ENCODE results near the gene CNTNAP5.

CNTNAP5 gene

GRCh38 chr2:124161542-124161941, 136.5 kb downstream of the CNTNAP5 start:
- DNase-seq: no peak

- no peak for DNase-seq
These were observed 137.2 kb downstream of the CNTNAP5 start for GRCh38 chr2:124162256-124162655.

- peak; percentile 45 for DNase-seq
These were observed 138.8 kb downstream of the CNTNAP5 start for GRCh38 chr2:124163840-124164239.

- no peak for DNase-seq
These were observed 140.6 kb downstream of the CNTNAP5 start for GRCh38 chr2:124165698-124166097.

GRCh38 chr2:124171472-124172063, 146.5 kb downstream of the CNTNAP5 start:
- DNase-seq: no peak

- no peak for DNase-seq
These were observed 153.6 kb downstream of the CNTNAP5 start for GRCh38 chr2:124178719-124179118.

- DNase-seq: no peak
These were observed 155.5 kb downstream of the CNTNAP5 start for GRCh38 chr2:124180635-124181034.

GRCh38 chr2:124186801-124187200, 161.7 kb downstream of the CNTNAP5 start:
- no peak for DNase-seq

- no peak for DNase-seq
These were observed 162.9 kb downstream of the CNTNAP5 start for GRCh38 chr2:124187948-124188347.

GRCh38 chr2:124193706-124194105, 168.6 kb downstream of the CNTNAP5 start:
- DNase-seq: no peak

GRCh38 chr2:124201713-124202112, 176.6 kb downstream of the CNTNAP5 start:
- peak; percentile 50 for DNase-seq

GRCh38 chr2:124209441-124209840, 184.4 kb downstream of the CNTNAP5 start:
- DNase-seq: no peak

- no peak for DNase-seq
These were observed 186.4 kb downstream of the CNTNAP5 start for GRCh38 chr2:124211461-124211860.

GRCh38 chr2:124213977-124214587, 189.0 kb downstream of the CNTNAP5 start:
- DNase-seq: no peak

- DNase-seq: no peak
These were observed 221.1 kb downstream of the CNTNAP5 start for GRCh38 chr2:124246170-124246569.

- no peak for DNase-seq
These were observed 223.3 kb downstream of the CNTNAP5 start for GRCh38 chr2:124248386-124248785.

- DNase-seq: no peak
These were observed 225.3 kb downstream of the CNTNAP5 start for GRCh38 chr2:124250433-124250832.

GRCh38 chr2:124254621-124255020, 229.5 kb downstream of the CNTNAP5 start:
- peak; percentile 92 for DNase-seq

GRCh38 chr2:124257120-124257519, 232.0 kb downstream of the CNTNAP5 start:
- no peak for DNase-seq

- DNase-seq: peak; percentile 95
These were observed 233.2 kb downstream of the CNTNAP5 start for GRCh38 chr2:124258140-124258880.

GRCh38 chr2:124261456-124261855, 236.4 kb downstream of the CNTNAP5 start:
- DNase-seq: no peak

- DNase-seq: peak; percentile 96
These were observed 239.5 kb downstream of the CNTNAP5 start for GRCh38 chr2:124264551-124265091.

GRCh38 chr2:124267794-124268193, 242.7 kb downstream of the CNTNAP5 start:
- peak; percentile 96 for DNase-seq

GRCh38 chr2:124269348-124269747, 244.3 kb downstream of the CNTNAP5 start:
- no peak for DNase-seq

All from fibroblast of upper back skin (primary cell).